Measurements from ENCODE around the gene PRKCQ. TPM values are rescaled to one million over a fixed set of nuclear protein-coding genes. Genes with fewer than 3 reads are reported as not detected.

Gene PRKCQ
- total RNA-seq, 1 experiment from 2014 or later, result 4.0 TPM

GRCh38 chr10:6532321-6532720 is 47.8 kb downstream of the PRKCQ start:
- Histone ChIP-seq H3K4me2 (no peak overlapping the region), H3F3A (ENCODE audit: insufficient read depth, low read depth) (no peaks in the 10 kb centered on the region), H3K79me2 (ENCODE audit: low read depth) (no peaks in the 10 kb centered on the region), H3K27ac (no peak overlapping the region), H2AFZ (no peak overlapping the region), H3K4me3 (no peak overlapping the region), H3K36me3 (ENCODE audit: low read depth) (no peaks in the 10 kb centered on the region), H3K27me3 (ENCODE audit: insufficient read depth, low read depth) (no peaks in the 10 kb centered on the region), H4K20me1 (ENCODE audit: insufficient read depth) (no peaks in the 10 kb centered on the region), H3K9me3 (ENCODE audit: insufficient read depth, low read depth) (no peaks in the 10 kb centered on the region), H3K9me2 (ENCODE audit: insufficient read depth) (no peaks in the 10 kb centered on the region), H3K4me1 (replicated peaks; ENCODE audit: insufficient read depth) (no peaks in the 10 kb centered on the region)
- POLR2A ChIA-PET (ENCODE audit: unreplicated experiment), result no interaction called here
- intact Hi-C loops (cut with micrococcal nuclease; ENCODE audit: unreplicated experiment), result no loop called here
- BruUV-seq (replicated peaks), result no TSS peak
- CTCF ChIA-PET, result no interaction called here
- TF ChIP-seq EZH2 (IDR thresholded peaks at IDR 0.05; ENCODE audit: low read depth) (no peak), CTCF (conservative IDR thresholded peaks at IDR 0.05) (no peak)
- DNase-seq, result no peak

GRCh38 chr10:6530966-6531365 is 49.1 kb downstream of the PRKCQ start:
- Histone ChIP-seq H2AFZ (no peak overlapping the region), H3K4me3 (no peak overlapping the region), H3K4me2 (no peak overlapping the region), H3F3A (ENCODE audit: insufficient read depth, low read depth) (no peaks in the 10 kb centered on the region), H3K79me2 (ENCODE audit: low read depth) (no peaks in the 10 kb centered on the region), H3K27ac (no peak overlapping the region), H3K9me3 (ENCODE audit: insufficient read depth, low read depth) (no peaks in the 10 kb centered on the region), H3K27me3 (ENCODE audit: insufficient read depth, low read depth) (no peaks in the 10 kb centered on the region), H3K36me3 (ENCODE audit: low read depth) (no peaks in the 10 kb centered on the region), H3K4me1 (replicated peaks; ENCODE audit: insufficient read depth) (no peaks in the 10 kb centered on the region), H4K20me1 (ENCODE audit: insufficient read depth) (no peaks in the 10 kb centered on the region), H3K9me2 (ENCODE audit: insufficient read depth) (no peaks in the 10 kb centered on the region)
- ChIA-PET POLR2A (ENCODE audit: unreplicated experiment) (no interaction called here), CTCF (no interaction called here)
- intact Hi-C loops (cut with micrococcal nuclease; ENCODE audit: unreplicated experiment), result no loop called here
- BruUV-seq (replicated peaks), result no TSS peak
- TF ChIP-seq EZH2 (IDR thresholded peaks at IDR 0.05; ENCODE audit: low read depth) (no peak), CTCF (conservative IDR thresholded peaks at IDR 0.05) (no peak)
- DNase-seq, result no peak

- Histone ChIP-seq H3K36me3 (ENCODE audit: low read depth) (no peaks in the 10 kb centered on the region), H3K27me3 (ENCODE audit: insufficient read depth, low read depth) (no peaks in the 10 kb centered on the region), H3K79me2 (ENCODE audit: low read depth) (no peaks in the 10 kb centered on the region), H3F3A (ENCODE audit: insufficient read depth, low read depth) (no peaks in the 10 kb centered on the region), H2AFZ (no peak overlapping the region), H3K9me2 (ENCODE audit: insufficient read depth) (no peaks in the 10 kb centered on the region), H3K27ac (no peak overlapping the region), H3K9me3 (ENCODE audit: insufficient read depth, low read depth) (no peaks in the 10 kb centered on the region), H3K4me2 (no peak overlapping the region), H3K4me3 (no peak overlapping the region), H4K20me1 (ENCODE audit: insufficient read depth) (no peaks in the 10 kb centered on the region), H3K4me1 (replicated peaks; ENCODE audit: insufficient read depth) (no peaks in the 10 kb centered on the region)
- ChIA-PET POLR2A (ENCODE audit: unreplicated experiment) (no interaction called here), CTCF (no interaction called here)
- intact Hi-C loops (cut with micrococcal nuclease; ENCODE audit: unreplicated experiment), result no loop called here
- no TSS peak for BruUV-seq (replicated peaks)
- DNase-seq, result no peak
- TF ChIP-seq EZH2 (IDR thresholded peaks at IDR 0.05; ENCODE audit: low read depth) (no peak), CTCF (conservative IDR thresholded peaks at IDR 0.05) (no peak)
These were observed 49.8 kb downstream of the PRKCQ start for GRCh38 chr10:6530211-6530840.
